ENCODE measurements around the gene PMEPA1.

The PMEPA1 gene

GRCh38 chr20:57709823-57710799 is at the start of gene PMEPA1:
Gene PMEPA1, minus strand, starts transcription at chr20:57710015. Its CDS starts 433 bp downstream, at chr20:57709582.
- peak; percentile 93 for DNase-seq

GRCh38 chr20:57757767-57758166 is 48.0 kb upstream of the PMEPA1 start:
- DNase-seq, result no peak

- DNase-seq, result no peak
Measured at GRCh38 chr20:57756921-57757320, 47.1 kb upstream of the PMEPA1 start.

GRCh38 chr20:57756213-57756612 is 46.4 kb upstream of the PMEPA1 start:
- DNase-seq, result no peak

- no peak for DNase-seq
Measured at GRCh38 chr20:57755609-57756008, 45.8 kb upstream of the PMEPA1 start.

- DNase-seq, result no peak
Measured at GRCh38 chr20:57754190-57754589, 44.4 kb upstream of the PMEPA1 start.

GRCh38 chr20:57753332-57754164 is 43.7 kb upstream of the PMEPA1 start:
- no peak for DNase-seq

GRCh38 chr20:57751411-57751810 is 41.6 kb upstream of the PMEPA1 start:
- DNase-seq, result no peak

- DNase-seq, result no peak
Measured at GRCh38 chr20:57749869-57750268, 40.1 kb upstream of the PMEPA1 start.

- DNase-seq, result no peak
Measured at GRCh38 chr20:57749131-57749690, 39.4 kb upstream of the PMEPA1 start.

GRCh38 chr20:57748601-57749130 is 38.9 kb upstream of the PMEPA1 start:
- DNase-seq, result peak; percentile 62

GRCh38 chr20:57747861-57748481 is 38.2 kb upstream of the PMEPA1 start:
- no peak for DNase-seq

- no peak for DNase-seq
Measured at GRCh38 chr20:57746832-57747404, 37.1 kb upstream of the PMEPA1 start.

GRCh38 chr20:57746201-57746600 is 36.4 kb upstream of the PMEPA1 start:
- DNase-seq, result no peak

- DNase-seq, result no peak
Measured at GRCh38 chr20:57744206-57744605, 34.4 kb upstream of the PMEPA1 start.

GRCh38 chr20:57743450-57744095 is 33.8 kb upstream of the PMEPA1 start:
- no peak for DNase-seq

GRCh38 chr20:57742507-57743181 is 32.8 kb upstream of the PMEPA1 start:
- DNase-seq, result no peak

GRCh38 chr20:57738484-57738883 is 28.7 kb upstream of the PMEPA1 start:
- DNase-seq, result no peak

GRCh38 chr20:57738053-57738452 is 28.2 kb upstream of the PMEPA1 start:
- DNase-seq, result no peak

GRCh38 chr20:57737349-57737748 is 27.5 kb upstream of the PMEPA1 start:
- no peak for DNase-seq

- DNase-seq, result no peak
Measured at GRCh38 chr20:57736738-57737347, 27.0 kb upstream of the PMEPA1 start.

All from midbrain (tissue), 1 donor.